Left ventricle myocardium inferior (tissue), 1 donor: Measurements from ENCODE around the gene PKNOX1. TPM values are rescaled to one million over a fixed set of nuclear protein-coding genes. Genes with fewer than 3 reads are reported as not detected.

Source experiments
- DNase-seq: peaks from one replicate; pipeline ENCODE4 v3.0.0-alpha.2; 2020
- H3K27ac ChIP-seq: fragments of 200-600 bp; replicated peaks from 2 replicates; pipeline ENCODE4 v1.8.0; 2021
- H3K27me3 ChIP-seq: fragments of 200-600 bp; 2 replicates; pipeline ENCODE4 v1.8.0; 2021; ENCODE audit warnings: low read depth
- H3K36me3 ChIP-seq: fragments of 200-600 bp; 2 replicates; pipeline ENCODE4 v1.8.0; 2021
- H3K4me1 ChIP-seq: fragments of 200-600 bp; 2 replicates; pipeline ENCODE4 v1.8.0; 2021
- H3K4me3 ChIP-seq: fragments of 200-600 bp; 2 replicates; pipeline ENCODE4 v1.8.0; 2021; ENCODE audit warnings: mild to moderate bottlenecking, moderate library complexity
- H3K9me3 ChIP-seq: fragments of 200-600 bp; replicated peaks from 2 replicates; pipeline ENCODE4 v1.8.0; 2021
- CTCF ChIP-seq: fragments of 200-600 bp; IDR thresholded peaks from 2 replicates; pipeline ENCODE4 v1.8.0; 2021; ENCODE audit warnings: antibody characterized with exemption, mild to moderate bottlenecking, borderline replicate concordance
- intact Hi-C: fragments of 100-400 bp; cut with micrococcal nuclease; formaldehyde crosslinking; loops from one replicate; pipeline ENCODE4 v1.11.0; 2022
- total RNA-seq: library from RNA; stranded (reverse); fragmentation: NEBNext Ultra II Directional; extraction: Animal tissue kit (Norgen Biotek cat#: 25700); gene quantifications from one replicate; pipeline ENCODE4 v1.2.1, GENCODE V29; 2021
- donor health status: DM: no; HTN: yes; CAD: no; lungs with severe emphysema.

PKNOX1 gene
- total RNA-seq, 1 donor from 2014 or later, result 9.7 TPM

GRCh38 chr21:42971897-42972275 is 2.5 kb upstream of the PKNOX1 start:
- DNase-seq, result no peak
- Histone ChIP-seq H3K4me3 (no peak overlapping the region), H3K9me3 (no peaks in the 10 kb centered on the region), H3K36me3 (no peaks in the 10 kb centered on the region), H3K27ac (no peak overlapping the region), H3K4me1 (peaks cover 24% of the 10 kb centered on the region), H3K27me3 (no peaks in the 10 kb centered on the region)
- no peak for TF ChIP-seq CTCF
- intact Hi-C loops, result no loop called here

GRCh38 chr21:42973309-42973990 is 912 bp upstream of the PKNOX1 start:
- Histone ChIP-seq H3K4me3 (peak overlapping the region; percentile 73), H3K4me1 (peaks cover 27% of the 10 kb centered on the region), H3K36me3 (no peaks in the 10 kb centered on the region), H3K27ac (peak overlapping the region; percentile 100), H3K9me3 (no peaks in the 10 kb centered on the region), H3K27me3 (no peaks in the 10 kb centered on the region)
- intact Hi-C loops, result no loop called here
- peak; percentile 19 for TF ChIP-seq CTCF
- DNase-seq, result no peak

- no peak for TF ChIP-seq CTCF
- Histone ChIP-seq H3K27me3 (no peaks in the 10 kb centered on the region), H3K36me3 (no peaks in the 10 kb centered on the region), H3K4me1 (peaks cover 27% of the 10 kb centered on the region), H3K9me3 (no peaks in the 10 kb centered on the region), H3K27ac (peak overlapping the region; percentile 100), H3K4me3 (peak overlapping the region; percentile 73)
- intact Hi-C loops, result no loop called here
- peak; percentile 78 for DNase-seq
Observed at GRCh38 chr21:42974832-42975820, 764 bp downstream of the PKNOX1 start.

- no peak for DNase-seq
- peak overlapping the region; percentile 100 for H3K27ac ChIP-seq
- TF ChIP-seq CTCF, result no peak
- intact Hi-C loops, result no loop called here
- H3K4me1 ChIP-seq, result peaks cover 30% of the 10 kb centered on the region
- no peaks in the 10 kb centered on the region for H3K27me3 ChIP-seq
- H3K4me3 ChIP-seq, result peak overlapping the region; percentile 73
- no peaks in the 10 kb centered on the region for H3K36me3 ChIP-seq
- no peaks in the 10 kb centered on the region for H3K9me3 ChIP-seq
Observed at GRCh38 chr21:42975886-42976608, 1.7 kb downstream of the PKNOX1 start.
